Measurements from ENCODE around the gene ZNF816.
"Not testable (repeated sequence)": the region's sequence is repeated elsewhere in the genome, so short reads cannot be mapped to it uniquely, and the experiment has no call there.

ZNF816 gene

DNA sequence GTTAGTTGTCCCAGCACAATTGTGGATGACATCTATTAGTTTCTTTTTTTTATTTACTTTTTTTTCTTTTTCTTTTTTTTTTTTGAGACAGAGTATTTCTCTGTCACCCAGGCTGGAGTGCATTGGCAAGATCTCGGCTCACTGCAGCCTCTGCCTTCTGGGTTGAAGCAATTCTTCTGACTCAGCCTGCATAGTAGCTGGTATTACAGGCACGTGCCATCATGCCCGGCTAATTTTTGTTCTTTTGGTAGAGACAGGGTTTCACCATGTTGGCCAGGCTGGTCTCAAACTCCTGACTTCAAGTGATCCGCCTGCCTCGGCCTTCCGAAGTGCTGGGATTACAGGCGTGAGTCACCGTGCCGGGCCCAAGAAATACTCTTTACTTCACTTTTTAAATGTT, 38.0 kb downstream of the ZNF816 start:
- not testable (repeated sequence) for DNase-seq (ENCODE audit: low spot score)

DNA sequence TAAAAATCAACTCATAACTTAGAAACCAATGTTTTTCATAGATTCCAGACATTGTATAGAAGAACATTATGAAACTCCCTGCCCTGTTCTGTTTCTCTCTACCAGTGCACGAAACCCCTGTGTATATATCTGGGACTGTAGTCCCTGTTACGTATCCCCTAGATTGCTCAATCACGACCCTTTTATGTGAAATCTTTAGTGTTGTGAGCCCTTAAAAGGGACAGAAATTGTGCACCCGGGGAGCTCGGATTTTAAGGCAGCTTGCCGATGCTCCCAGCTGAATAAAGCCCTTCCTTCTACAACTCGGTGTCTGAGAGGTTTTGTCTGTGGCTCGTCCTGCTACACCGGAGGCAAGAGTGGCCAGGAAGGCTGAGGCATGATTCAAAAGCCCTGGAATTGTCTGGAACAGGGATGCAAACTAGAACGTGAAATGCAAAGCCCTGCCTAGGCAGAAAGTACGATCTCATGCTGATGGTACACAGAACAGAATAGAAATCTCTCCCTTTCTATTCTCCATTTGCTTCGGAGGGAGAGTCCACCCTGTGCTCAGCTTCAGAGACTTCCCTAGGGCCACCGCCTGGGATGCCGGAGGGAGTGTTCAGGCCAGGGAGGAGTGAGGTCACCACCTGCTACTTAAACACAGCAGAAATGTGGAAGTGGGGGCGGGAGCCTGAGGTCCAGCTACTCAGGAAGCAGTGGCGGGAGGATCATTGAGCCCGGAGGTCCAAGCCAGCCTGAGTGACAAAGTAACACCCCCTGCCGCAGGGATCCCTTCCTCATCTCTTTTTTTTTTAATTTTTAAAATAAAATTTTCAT, 38.7 kb downstream of the ZNF816 start:
- DNase-seq (ENCODE audit: low spot score), result no peak

DNA sequence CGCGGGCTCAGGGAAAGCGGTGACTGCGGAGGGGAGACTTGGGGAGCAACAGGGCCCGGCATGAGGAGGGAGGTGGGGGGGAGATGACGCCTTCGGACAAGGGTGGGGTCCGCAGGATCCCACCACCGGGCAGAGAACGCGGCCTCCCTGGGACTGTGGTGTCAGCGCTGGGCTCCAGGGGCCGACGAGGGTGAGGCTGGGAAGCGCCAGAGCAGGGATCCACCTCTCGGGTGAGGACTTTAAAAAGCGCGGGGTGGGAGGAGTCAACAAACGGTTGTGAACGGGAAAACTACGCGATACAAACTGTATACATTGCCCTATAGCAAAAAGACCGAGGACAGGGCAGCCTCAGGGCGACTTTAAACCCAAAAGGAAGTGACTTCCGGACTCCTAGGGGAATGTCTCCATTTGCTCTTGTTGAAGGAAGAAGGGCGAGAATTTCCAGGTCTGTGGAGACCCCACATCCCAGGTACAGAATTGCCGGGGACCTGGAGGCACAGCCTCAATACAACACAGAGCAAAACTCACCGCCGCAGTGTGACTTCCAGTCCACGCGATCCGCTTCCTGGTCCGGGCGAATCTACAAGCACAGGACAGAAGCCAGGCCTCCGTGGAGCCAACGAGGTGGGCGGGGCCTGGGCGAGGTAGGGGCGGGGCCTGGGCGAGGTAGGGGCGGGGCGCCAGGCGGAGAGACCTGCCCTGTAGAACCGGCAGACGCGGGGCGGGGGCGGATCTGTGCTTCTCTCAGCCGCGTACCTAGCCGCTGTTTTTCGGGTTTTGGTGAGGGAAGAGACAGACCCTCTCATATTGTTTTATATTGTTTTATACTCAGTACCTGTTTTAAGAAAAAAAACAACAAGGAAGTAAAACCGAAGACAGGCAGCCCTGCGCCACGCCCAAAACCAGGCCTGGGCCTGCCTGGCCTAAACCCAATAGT, 39.6 kb downstream of the ZNF816 start, which contains the start of gene ZNF888:
ZNF888 (minus strand) TSS at position 588 of the 937 bp plus-strand sequence. CDS start 5,555 bp downstream, outside the sequence.
- DNase-seq (ENCODE audit: low spot score), result peak; percentile 47

DNA sequence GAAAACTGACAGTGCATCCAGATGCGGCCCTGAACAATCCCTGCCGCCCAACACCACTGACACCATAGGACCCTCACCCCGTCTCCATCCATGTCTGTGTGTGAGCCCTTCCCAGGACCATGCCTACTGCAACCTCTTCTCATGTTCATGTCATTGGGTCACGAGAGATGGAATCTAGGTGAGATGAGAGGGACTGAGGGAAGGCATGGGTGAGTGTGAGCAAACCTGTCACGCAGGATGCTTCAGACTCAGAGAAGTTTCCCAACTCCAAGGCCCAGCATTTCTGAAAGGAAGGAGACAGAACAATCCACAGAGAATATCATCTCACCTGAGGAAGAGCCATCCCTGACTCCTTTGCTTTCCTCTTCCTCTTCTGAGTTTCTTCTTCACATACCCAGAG, 45.1 kb downstream of the ZNF816 start:
- no peak for DNase-seq (ENCODE audit: low spot score)

DNA sequence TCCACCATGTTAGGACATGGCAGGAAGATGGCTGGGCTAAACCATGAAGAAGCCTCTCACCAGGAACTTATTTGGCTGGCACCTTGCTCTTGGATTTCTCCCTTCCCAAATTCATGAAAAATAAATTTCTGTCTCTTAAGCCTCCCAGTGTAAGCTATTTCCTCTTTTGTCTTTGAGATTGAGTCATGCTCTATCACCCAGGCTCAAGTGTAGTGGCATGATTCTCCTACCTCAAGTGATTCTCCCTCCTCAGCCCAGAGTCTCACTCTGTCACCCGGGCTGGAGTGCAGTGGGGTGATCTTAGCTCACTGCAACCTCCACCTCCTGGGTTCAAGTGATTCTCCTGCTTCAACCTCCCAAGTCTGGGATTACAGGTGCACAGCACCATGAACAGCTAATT, 52.0 kb downstream of the ZNF816 start:
- no peak for DNase-seq (ENCODE audit: low spot score)

DNA sequence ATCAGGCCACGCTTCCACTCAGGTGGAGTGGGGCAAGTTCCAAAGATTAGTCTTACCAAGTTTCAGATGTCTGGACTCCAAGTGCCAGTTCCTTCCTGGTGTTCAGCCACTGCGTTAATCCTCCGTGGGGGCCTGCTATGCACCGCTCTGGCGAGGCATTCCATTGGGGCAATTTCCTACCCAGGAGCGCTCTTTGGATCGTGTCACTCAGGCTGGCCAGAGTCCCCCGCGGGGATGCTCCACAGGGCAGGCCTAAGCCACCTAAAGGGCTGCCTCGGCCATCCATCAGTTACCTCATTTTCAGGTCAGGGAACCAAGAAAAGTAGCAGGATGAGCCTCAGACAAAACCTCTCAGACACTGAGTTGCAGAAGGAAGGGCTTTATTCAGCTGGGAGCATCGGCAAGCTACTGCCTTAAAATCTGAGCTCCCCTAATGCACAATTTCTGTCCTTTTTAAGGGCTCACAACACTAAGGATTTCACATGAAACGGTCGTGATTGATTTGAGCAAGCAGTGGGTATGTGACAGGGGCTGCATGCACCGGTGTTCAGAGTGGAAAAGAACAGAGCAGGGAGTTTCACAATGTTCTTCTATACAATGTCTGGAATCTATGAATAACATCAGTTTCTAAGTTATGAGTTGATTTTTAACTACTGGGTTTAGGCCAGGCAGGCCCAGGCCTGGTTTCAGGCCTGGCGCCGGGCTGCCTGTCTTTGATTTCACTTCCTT, 58.5 kb downstream of the ZNF816 start:
- not testable (repeated sequence) for DNase-seq (ENCODE audit: low spot score)

DNA sequence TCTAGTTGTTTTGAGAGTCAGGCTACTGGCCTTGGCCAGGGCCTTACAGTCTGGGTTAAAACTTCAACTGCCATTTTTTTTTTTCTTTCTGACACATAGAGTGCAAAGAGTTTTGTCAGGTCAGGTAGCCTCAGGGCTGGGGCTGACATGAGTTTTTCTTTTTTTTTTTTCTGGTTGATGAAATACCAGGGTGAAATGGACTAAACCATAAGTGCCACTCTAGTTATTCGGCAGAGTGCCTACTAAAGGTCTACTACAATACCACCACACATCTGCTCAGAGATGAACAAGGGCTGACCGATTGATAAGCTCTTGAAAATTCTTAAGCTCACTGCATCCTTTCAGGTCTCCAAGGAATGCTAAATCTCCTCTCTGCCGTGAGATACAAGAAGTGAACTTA, 60.8 kb downstream of the ZNF816 start:
- DNase-seq (ENCODE audit: low spot score), result no peak

Measured in kidney capillary endothelial cell (primary cell).